Sigmoid colon (tissue), 4 donors: ENCODE results near the gene NDUFAF2.

ENCODE experiments used
- CTCF ChIP-seq, 4 experiments: fragments of 450-650 bp in 3 of 4; fragments of 200-600 bp in 1 of 4; IDR thresholded peaks; one replicate each; pipeline ENCODE4 v1.5.1; 2016 to 2019; ENCODE audit warnings: antibody characterized with exemption in 4 of 4, mild to moderate bottlenecking in 3 of 4, moderate library complexity in 2 of 4
- POLR2AphosphoS5 ChIP-seq, 4 donors: sonication (generic); formaldehyde crosslinking; IDR thresholded peaks; one replicate each; pipeline ENCODE4 v1.6.1; 2017; ENCODE audit warnings: antibody characterized with exemption in 4 of 4

DNA sequence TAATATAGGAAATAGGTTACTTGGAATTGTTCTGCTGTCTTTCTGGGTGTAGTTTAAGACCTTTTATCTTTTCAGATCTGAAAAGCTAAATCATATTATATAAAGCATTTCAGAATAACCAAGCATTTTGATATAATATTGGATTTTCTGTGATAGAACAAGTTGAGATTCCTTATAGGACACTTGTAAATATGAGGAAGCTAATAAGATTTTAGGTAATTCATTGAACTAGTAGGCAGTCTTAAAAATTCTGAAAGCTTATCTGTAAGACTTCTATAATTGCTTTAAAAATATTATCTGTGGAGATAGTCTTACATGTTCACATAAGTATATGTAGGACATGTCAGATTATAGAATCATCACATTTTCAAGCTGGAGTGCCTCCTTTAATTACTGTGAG is 114.5 kb downstream of the NDUFAF2 start:
- TF ChIP-seq CTCF (IDR thresholded peaks at IDR 0.05) (no peak), POLR2AphosphoS5 (IDR thresholded peaks at IDR 0.05) (no peak)
